GM18873 (cell line): ENCODE measurements around the gene JARID2.

ENCODE experiments used
- ATAC-seq: cut with Tn5 transposase; IDR thresholded peaks from one replicate; pipeline ENCODE4 v1.9.1; 2021; ENCODE audit warnings: mild to moderate bottlenecking, moderate library complexity, moderate number of reproducible peaks; ENCODE audit not compliant: unreplicated experiment, low FRiP score

Gene JARID2

DNA sequence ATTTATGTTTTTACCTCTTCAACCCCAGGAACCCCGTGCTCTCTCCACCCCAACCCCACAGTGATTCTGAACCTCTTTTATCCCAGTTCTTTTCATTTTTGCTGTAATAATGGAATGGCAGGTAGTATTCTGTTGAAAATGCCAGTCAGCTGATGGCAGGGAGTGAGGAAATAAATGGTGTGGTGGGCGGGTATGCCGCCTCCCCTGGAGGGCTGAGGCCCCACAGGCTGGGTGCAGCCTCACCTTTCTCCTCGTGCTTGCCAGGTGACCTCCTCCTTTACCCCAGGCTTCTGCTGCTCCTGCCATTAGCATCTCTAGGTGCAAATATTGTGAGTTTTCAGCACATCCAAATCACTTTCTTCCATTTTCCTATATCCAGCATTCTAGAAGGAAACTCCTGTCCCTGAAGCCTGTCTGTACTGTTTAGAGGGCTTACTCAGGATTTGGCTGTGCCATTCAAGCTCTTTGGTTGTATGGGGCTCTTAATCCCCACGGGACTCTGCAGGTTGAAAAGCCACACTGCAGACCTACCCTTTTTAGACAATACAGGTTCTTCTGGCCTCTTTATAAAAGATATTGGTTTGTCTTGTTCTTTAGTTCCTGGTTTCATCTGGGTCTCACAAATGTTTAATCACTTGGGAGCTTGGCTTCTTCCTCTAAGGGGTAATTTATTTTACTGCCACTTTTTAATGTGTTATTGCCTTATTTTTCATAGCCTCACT lies 201.8 kb downstream of the JARID2 start:
- ATAC-seq = no peak

- no peak for ATAC-seq
Observed at GRCh38 chr6:15449011-15449410, 203.1 kb downstream of the JARID2 start.

GRCh38 chr6:15451738-15452137 lies 205.9 kb downstream of the JARID2 start:
- ATAC-seq = no peak

- no peak for ATAC-seq
Observed at GRCh38 chr6:15452182-15452941, 206.5 kb downstream of the JARID2 start.

DNA sequence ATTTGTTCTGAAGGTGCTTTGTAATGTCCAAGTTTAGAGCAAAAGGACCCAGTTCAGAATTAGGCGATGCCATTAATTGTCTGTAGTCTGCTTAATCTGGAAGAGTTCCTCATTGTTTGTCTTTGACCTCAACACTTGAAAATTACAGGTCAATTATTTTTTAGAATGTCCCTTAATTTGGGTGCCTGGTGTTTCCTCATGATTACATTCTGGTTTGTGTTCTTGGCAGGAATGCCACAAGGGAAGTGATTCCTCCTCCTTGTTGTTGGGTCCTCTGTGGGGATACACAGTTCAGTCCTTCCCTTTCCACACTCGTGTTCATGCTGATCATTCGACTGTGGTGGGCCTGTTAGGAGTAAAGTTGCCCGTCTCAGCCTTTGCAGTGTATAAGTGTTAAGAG lies 207.3 kb downstream of the JARID2 start:
- ATAC-seq = no peak

- no peak for ATAC-seq
Observed at GRCh38 chr6:15453622-15454021, 207.8 kb downstream of the JARID2 start.

- no peak for ATAC-seq
Observed at GRCh38 chr6:15456422-15456821, 210.6 kb downstream of the JARID2 start.

DNA sequence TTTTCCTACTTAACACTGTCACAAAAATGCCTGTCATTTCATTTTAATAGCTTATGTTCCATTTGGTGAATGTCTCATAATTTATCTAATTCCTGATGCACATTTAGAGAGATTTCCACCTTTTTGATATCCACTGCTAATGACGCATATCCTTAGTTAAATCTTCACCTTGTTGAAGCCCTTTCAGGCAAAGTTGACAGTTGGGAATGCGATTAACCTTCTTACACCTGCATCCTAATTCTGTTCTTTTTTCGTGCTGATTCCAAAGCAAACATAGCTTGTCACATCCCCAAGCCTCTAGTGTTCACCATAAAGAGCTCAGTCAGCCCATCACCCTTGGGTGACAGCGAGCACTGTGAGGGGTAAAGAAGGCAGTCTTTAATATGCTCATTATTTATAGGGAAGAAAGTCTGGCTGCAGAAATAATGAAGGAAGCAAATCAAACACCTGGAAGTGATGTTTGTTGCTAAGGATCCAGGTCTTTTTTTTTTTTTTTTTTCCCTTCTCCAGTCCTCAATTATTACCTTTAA lies 211.3 kb downstream of the JARID2 start:
- no peak for ATAC-seq

GRCh38 chr6:15458021-15458459 lies 212.2 kb downstream of the JARID2 start:
- no peak for ATAC-seq

DNA sequence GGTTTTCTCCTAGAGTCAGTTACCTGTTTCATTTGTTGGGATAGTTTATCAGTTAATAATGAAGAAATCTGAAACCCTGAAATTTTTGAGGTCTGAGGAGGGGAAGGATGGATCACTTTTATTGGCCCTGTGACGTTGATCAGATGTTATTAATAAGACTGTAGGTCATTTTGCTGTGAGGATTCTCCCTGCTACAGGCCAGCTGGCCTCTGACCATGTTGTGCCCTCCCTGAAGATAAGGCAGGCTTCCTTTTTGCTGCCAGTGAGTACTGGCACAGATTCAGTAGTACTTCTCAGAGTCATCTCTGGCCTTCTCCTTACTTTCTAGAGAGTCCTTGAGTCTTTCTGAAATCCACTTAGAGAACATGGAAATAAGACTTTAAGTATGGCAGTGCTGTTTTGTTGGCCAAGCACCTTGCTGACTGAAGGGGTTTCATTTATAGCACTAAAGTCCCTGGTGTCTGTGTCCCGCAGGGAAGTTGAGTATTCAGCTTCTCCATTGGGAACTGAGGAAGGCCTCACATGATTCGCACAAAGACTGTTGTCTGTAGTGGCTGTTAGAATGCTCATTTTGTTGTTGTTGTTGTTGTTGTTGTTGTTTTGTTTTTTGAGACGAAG lies 214.3 kb downstream of the JARID2 start:
- no peak for ATAC-seq

DNA sequence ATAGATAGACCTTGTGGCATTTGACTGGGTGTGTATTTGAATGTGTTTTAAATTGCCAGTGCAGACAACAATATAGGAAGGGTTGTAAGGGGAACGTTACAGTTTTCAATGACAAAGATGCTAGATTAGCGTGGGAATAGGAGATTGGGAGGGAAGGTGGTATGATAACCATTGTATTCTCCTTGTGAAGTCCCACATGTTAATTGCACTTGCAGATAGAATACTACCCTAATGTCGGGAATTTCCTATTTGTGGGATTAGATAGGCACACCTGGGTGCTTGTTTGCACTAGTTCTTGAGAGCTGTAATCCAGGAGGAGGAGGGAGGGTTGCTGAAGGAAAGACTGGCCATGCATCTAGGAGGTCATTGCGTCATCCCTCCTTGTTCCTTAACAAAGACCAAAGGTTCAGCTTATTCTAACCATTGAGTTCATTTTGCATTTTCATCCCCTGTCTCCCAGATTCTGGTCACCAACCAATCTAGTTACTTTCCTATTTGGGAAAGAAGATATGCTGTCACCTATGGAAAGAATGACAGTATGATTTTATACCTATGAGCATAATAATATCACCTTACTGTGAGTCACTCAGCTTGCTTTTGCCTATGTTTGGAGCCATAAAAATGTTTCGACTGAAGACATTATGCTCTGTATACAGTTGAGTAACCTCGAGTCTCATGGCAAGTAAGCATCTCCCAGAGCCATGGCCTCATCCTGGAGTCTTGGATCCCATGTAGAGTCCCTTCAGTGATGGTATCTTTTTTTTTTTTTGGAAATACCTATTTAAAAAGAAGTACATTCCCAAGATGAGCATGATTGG lies 215.5 kb downstream of the JARID2 start:
- ATAC-seq = no peak

DNA sequence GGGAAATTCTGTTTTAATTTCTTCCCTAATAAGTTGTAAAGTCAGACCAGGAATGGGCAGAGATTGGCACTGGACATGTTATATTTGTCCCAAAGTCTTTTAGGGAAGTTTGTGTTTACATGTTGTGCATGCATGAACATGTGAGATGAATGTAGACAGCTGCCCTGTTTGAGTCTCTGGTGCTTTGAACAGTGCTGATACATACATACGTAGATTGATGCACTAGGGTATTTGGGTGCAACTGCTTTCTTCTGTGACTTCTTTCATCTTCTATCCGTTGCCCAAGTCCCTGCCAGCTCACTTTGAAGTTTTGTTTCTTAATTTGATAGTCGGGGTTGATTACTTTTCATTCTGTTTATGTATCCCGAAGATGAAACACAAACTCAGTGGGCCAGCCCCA lies 216.4 kb downstream of the JARID2 start:
- ATAC-seq = no peak

DNA sequence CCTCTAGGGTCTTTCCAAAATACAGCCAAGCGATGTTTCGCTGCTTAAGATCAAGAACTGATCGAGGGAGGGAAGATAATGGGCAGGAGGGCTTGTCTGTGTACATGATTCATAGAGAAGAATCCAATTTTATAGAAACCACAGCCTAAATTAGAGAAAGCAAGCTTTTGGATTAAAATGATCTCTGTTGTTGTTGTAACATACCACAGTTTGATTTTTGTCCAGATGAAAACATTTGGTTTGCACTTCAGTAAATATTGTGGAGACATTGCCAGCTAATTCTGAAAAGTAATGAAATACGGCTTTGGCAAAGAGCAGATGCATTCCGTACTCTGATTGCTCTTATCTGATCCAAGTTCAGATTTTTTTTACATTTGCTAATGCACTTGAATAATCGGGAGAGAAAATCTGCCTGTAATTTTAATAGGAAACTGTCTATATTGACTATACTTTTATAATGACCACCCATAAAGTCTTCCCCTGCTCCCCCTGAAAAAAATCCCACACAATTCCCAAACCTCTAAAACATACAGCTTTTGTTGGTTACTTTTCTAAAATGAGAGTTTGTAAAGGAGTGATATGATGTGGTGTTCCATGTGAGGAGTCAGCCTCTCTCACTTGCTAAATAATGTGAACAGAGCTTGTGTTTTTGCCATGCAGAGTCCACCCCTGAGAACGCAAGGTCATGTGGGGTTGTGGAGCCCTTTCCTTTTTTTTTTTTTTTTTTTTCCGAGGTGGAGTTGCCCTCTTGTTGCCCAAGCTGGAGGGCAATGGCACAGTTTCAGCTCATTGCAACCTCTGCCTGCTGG lies 217.1 kb downstream of the JARID2 start:
- ATAC-seq = no peak

DNA sequence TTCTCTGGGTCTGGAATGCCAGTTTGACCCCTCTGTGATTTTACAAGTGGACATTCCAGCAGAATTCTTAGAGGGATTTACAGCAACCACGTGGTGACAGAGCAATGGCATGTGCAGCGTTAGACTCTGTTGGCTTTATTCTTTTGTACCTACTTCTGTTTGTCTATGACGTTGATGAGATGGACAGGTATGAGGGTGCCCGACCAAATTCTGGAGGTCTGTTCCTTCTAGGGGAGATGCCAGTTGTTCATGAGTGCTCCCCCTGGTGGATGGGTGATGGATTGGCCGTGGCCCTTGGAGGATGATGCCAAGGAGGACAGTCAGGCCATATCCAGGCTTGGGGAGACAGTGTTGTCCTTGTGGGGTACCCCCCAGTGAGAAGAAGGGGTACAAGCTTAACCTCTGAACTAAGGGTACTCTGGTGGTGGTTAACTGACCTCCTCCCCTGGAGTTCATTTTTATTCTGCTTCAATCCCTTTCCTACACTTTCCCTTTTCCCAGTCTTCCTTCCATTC lies 218.4 kb downstream of the JARID2 start:
- ATAC-seq = no peak

DNA sequence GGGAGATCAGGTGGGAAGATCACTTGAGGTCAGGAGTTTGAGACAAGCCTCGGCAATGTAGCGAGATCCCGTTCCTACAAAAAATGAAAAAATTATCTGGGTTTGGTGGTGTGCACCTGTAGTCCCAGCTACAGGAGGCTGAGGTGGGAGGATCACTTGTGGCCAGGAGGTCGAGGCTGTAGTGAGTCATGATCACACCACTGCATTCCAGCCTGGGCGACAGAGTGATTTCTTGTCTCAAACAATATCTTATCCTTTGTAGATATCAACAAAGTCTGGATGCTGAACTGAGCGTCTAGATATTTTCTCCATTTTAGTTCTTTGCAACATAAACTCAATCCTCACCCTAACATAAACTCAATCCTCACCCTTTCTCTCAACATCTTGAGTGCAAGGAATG lies 219.3 kb downstream of the JARID2 start:
- ATAC-seq = no peak

DNA sequence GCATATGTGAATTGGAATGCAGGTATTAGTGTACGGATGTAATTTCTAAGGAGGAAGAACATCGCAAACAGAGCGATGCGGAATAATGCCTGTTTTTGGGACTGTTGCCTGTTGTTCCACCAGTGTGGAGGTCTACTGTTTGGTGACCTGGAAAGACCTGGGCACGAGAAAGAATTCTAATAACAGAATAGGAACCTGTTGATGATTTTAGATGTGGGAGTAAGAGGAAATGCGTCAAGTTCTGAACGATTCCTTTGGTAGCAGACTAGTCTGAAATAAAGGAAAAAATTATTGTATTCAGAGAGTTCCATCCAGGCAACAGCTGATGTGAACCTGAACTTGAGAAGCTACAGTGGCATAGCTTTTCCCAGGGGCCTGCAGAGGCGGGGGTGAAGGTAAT lies 224.9 kb downstream of the JARID2 start:
- ATAC-seq = no peak

DNA sequence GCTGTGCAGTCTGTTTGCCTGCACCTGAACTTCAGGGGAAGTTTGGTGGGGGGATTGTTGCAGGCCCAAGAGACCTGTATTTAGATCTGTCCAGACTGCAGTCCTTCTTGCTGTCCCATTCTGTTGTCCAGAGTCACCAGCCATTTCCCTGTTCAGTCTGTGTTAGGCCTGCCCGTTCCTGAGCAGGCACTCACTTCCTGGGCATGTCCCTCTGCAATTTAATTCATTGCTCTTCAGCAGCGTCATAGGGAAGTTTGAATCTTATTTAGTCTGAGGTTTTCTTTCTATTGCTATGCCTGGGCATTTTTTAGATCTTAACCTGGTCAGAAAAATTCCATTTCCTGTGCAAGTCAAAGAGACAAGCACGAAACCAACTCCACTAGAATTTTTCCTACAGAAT lies 226.8 kb downstream of the JARID2 start:
- ATAC-seq = no peak

DNA sequence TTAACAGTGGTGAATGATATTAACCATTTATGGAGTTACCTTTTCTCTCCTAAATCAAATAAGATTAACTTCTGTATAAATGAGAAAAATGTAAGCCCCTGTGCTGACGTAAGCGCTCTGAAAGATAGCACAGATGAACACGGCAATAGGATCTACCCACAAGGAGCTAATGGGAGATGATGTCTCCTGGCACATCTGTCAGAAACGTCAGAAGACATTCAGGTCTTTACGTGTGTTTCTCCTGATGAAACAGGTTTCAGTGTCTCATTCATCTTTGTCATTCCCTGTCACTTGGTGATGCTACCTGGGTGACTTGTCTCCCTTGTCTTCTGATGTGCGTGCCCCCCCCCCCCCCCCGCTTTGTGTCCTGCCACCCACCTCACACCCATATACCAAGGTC lies 227.3 kb downstream of the JARID2 start:
- ATAC-seq = no peak

- ATAC-seq = no peak
Observed at GRCh38 chr6:15473741-15474161, 227.9 kb downstream of the JARID2 start.
